ENCODE results near the gene ZNF260. TPM values are rescaled to one million over a fixed set of nuclear protein-coding genes. Genes with fewer than 3 reads are reported as not detected.

The ZNF260 gene
- total and polyA plus RNA-seq, 3 experiments from 2014 or later: 6.9 to 10.3 (median 7.1) TPM

- Mint-ChIP-seq H3K27me3 (no peaks in the 10 kb centered on the region), H3K36me3 (peaks cover 48 to 97% (median 88%) of the 10 kb centered on the region in 3 donors), H3K4me1 (peaks cover 20 to 49% (median 35%) of the 10 kb centered on the region in 3 donors), H3K9me3 (peaks cover 42 to 85% (median 82%) of the 10 kb centered on the region in 5 donors), H3K4me3 (peak overlapping the region in 1 of 7 donors; percentile 12), H3K27ac (no peak overlapping the region)
- Histone ChIP-seq H3K36me3 (ENCODE audit: insufficient read depth, low read length) (peaks cover 34% of the 10 kb centered on the region), H3K27ac (ENCODE audit: low read depth, low read length) (no peak overlapping the region), H3K27me3 (ENCODE audit: insufficient read depth, low read length, poor library complexity, severe bottlenecking) (no peaks in the 10 kb centered on the region), H3K9me3 (ENCODE audit: low read length) (peaks cover 46% of the 10 kb centered on the region), H3K4me1 (ENCODE audit: insufficient read depth, low read length) (no peaks in the 10 kb centered on the region), H3K4me3 (ENCODE audit: low read length) (no peak overlapping the region)
- no peak for DNase-seq
- CTCF ChIA-PET: no interaction called here
- POLR2A ChIA-PET: no interaction called here
These were observed 36.3 kb upstream of the ZNF260 start for GRCh38 chr19:36564391-36564790.

GRCh38 chr19:36547001-36547732 lies 19.1 kb upstream of the ZNF260 start:
- Histone ChIP-seq H3K9me3 (ENCODE audit: low read length) (peaks cover 66% of the 10 kb centered on the region), H3K4me3 (ENCODE audit: low read length) (no peak overlapping the region)
- CTCF ChIA-PET: no interaction called here

GRCh38 chr19:36528921-36529518 lies 949 bp upstream of the ZNF260 start:
- H3K36me3 ChIP-seq (ENCODE audit: insufficient read depth, low read length): peaks cover 7% of the 10 kb centered on the region
- Mint-ChIP-seq H3K9me3 (peaks cover 9 to 60% (median 34%) of the 10 kb centered on the region in 5 donors), H3K27ac (peak overlapping the region; percentile 75 to 98 (median 96)), H3K4me3 (peak overlapping the region; percentile 96 to 99 (median 98)), H3K27me3 (peaks cover 0 to 2% of the 10 kb centered on the region in 2 donors), H3K36me3 (peaks cover 16 to 50% (median 45%) of the 10 kb centered on the region in 3 donors), H3K4me1 (peaks cover 23 to 32% (median 28%) of the 10 kb centered on the region in 3 donors)
- ChIA-PET POLR2A (interaction anchor here (0.6 to 2.7 kb wide), 8 partner anchors 40 to 689 kb away, joined by 3 to 24 read pairs (median 6); partner anchors contain the start of genes ZNF146, ZNF345, ZNF382 and ZNF383), CTCF (interaction anchor here (0.6 kb wide), 1 partner anchor 840 kb away, joined by 3 read pairs; no protein-coding TSS in a partner anchor)
- no peaks in the 10 kb centered on the region for H3K27me3 ChIP-seq (ENCODE audit: insufficient read depth, low read length, poor library complexity, severe bottlenecking)
- peaks cover 20% of the 10 kb centered on the region for H3K4me1 ChIP-seq (ENCODE audit: insufficient read depth, low read length)
- peak overlapping the region; percentile 97 for H3K4me3 ChIP-seq (ENCODE audit: low read length)
- H3K9me3 ChIP-seq (ENCODE audit: low read length): peaks cover 10% of the 10 kb centered on the region
- DNase-seq: peak in 4 of 5 donors; percentile 1 to 49 (median 16)
- peak overlapping the region; percentile 86 for H3K27ac ChIP-seq (ENCODE audit: low read depth, low read length)

More at GRCh38 chr19:36547001-36547732, 19.1 kb upstream of the ZNF260 start:
- Mint-ChIP-seq H3K4me1 (no peaks in the 10 kb centered on the region), H3K36me3 (peaks cover 62 to 94% (median 93%) of the 10 kb centered on the region in 3 donors), H3K9me3 (peaks cover 66 to 99% (median 96%) of the 10 kb centered on the region in 5 donors), H3K27me3 (peaks cover 0 to 1% of the 10 kb centered on the region in 2 donors), H3K4me3 (no peak overlapping the region), H3K27ac (no peak overlapping the region)
- peaks cover 41% of the 10 kb centered on the region for H3K36me3 ChIP-seq (ENCODE audit: insufficient read depth, low read length)
- POLR2A ChIA-PET: no interaction called here
- no peaks in the 10 kb centered on the region for H3K27me3 ChIP-seq (ENCODE audit: insufficient read depth, low read length, poor library complexity, severe bottlenecking)
- no peak overlapping the region for H3K27ac ChIP-seq (ENCODE audit: low read depth, low read length)
- H3K4me1 ChIP-seq (ENCODE audit: insufficient read depth, low read length): no peaks in the 10 kb centered on the region
- DNase-seq: no peak

- ChIA-PET CTCF (interaction anchor here (1.0 kb wide), 1 partner anchor 313 kb away, joined by 3 read pairs; the partner anchor contains the start of gene ZNF146), POLR2A (interaction anchor here (0.9 to 2.7 kb wide), 7 partner anchors 39 to 690 kb away, joined by 5 to 24 read pairs (median 6); partner anchors contain the start of genes ZNF146, ZNF345, ZNF382 and ZNF383)
- peak overlapping the region; percentile 75 to 98 (median 96) for H3K27ac Mint-ChIP-seq
- Histone ChIP-seq H3K4me1 (ENCODE audit: insufficient read depth, low read length) (peaks cover 20% of the 10 kb centered on the region), H3K27me3 (ENCODE audit: insufficient read depth, low read length, poor library complexity, severe bottlenecking) (no peaks in the 10 kb centered on the region), H3K27ac (ENCODE audit: low read depth, low read length) (peak overlapping the region; percentile 86), H3K36me3 (ENCODE audit: insufficient read depth, low read length) (peaks cover 12% of the 10 kb centered on the region), H3K9me3 (ENCODE audit: low read length) (peaks cover 8% of the 10 kb centered on the region), H3K4me3 (ENCODE audit: low read length) (peak overlapping the region; percentile 97)
- peaks cover 9 to 60% (median 34%) of the 10 kb centered on the region in 5 donors for H3K9me3 Mint-ChIP-seq
- H3K36me3 Mint-ChIP-seq: peaks cover 20 to 50% (median 44%) of the 10 kb centered on the region in 3 donors
- peaks cover 28 to 32% (median 28%) of the 10 kb centered on the region in 3 donors for H3K4me1 Mint-ChIP-seq
- DNase-seq: no peak
- H3K4me3 Mint-ChIP-seq: peak overlapping the region; percentile 96 to 99 (median 98)
- peaks cover 0 to 2% of the 10 kb centered on the region in 2 donors for H3K27me3 Mint-ChIP-seq
These were observed 238 bp downstream of the ZNF260 start for GRCh38 chr19:36527873-36528193.

- Mint-ChIP-seq H3K27me3 (peaks cover 0 to 2% of the 10 kb centered on the region in 2 donors), H3K4me3 (peak overlapping the region; percentile 84 to 99 (median 97)), H3K4me1 (peaks cover 28 to 32% (median 29%) of the 10 kb centered on the region in 3 donors), H3K9me3 (peaks cover 11 to 59% (median 35%) of the 10 kb centered on the region in 5 donors), H3K36me3 (peaks cover 23 to 51% (median 46%) of the 10 kb centered on the region in 3 donors), H3K27ac (peak overlapping the region in 4 of 8 donors; percentile 11 to 98 (median 86))
- peaks cover 20% of the 10 kb centered on the region for H3K4me1 ChIP-seq (ENCODE audit: insufficient read depth, low read length)
- H3K36me3 ChIP-seq (ENCODE audit: insufficient read depth, low read length): peaks cover 16% of the 10 kb centered on the region
- peak overlapping the region; percentile 97 for H3K4me3 ChIP-seq (ENCODE audit: low read length)
- H3K9me3 ChIP-seq (ENCODE audit: low read length): peaks cover 11% of the 10 kb centered on the region
- DNase-seq: no peak
- peak overlapping the region; percentile 86 for H3K27ac ChIP-seq (ENCODE audit: low read depth, low read length)
- H3K27me3 ChIP-seq (ENCODE audit: insufficient read depth, low read length, poor library complexity, severe bottlenecking): no peaks in the 10 kb centered on the region
- CTCF ChIA-PET: interaction anchor here (1.0 kb wide), 1 partner anchor 312 kb away, joined by 3 read pairs; the partner anchor contains the start of gene ZNF146
- POLR2A ChIA-PET: interaction anchor here (0.9 to 2.7 kb wide), 4 partner anchors 38 to 312 kb away, joined by 5 to 24 read pairs (median 8); partner anchors contain the start of genes ZNF146, ZNF382, ZNF529 and ZNF565
These were observed 730 bp downstream of the ZNF260 start for GRCh38 chr19:36527341-36527740.

GRCh38 chr19:36526581-36526980 lies 1.5 kb downstream of the ZNF260 start:
- Histone ChIP-seq H3K27me3 (ENCODE audit: insufficient read depth, low read length, poor library complexity, severe bottlenecking) (no peaks in the 10 kb centered on the region), H3K36me3 (ENCODE audit: insufficient read depth, low read length) (peaks cover 16% of the 10 kb centered on the region), H3K27ac (ENCODE audit: low read depth, low read length) (no peak overlapping the region), H3K9me3 (ENCODE audit: low read length) (peaks cover 11% of the 10 kb centered on the region), H3K4me1 (ENCODE audit: insufficient read depth, low read length) (peaks cover 20% of the 10 kb centered on the region), H3K4me3 (ENCODE audit: low read length) (no peak overlapping the region)
- H3K4me1 Mint-ChIP-seq: peaks cover 28 to 32% (median 29%) of the 10 kb centered on the region in 3 donors
- ChIA-PET POLR2A (interaction anchor here (2.7 kb wide), 1 partner anchor 38 kb away, joined by 24 read pairs; the partner anchor contains the start of gene ZNF566), CTCF (no interaction called here)
- H3K4me3 Mint-ChIP-seq: peak overlapping the region; percentile 29 to 98 (median 96)
- no peak for DNase-seq
- peaks cover 23 to 48% (median 47%) of the 10 kb centered on the region in 3 donors for H3K36me3 Mint-ChIP-seq
- H3K27ac Mint-ChIP-seq: peak overlapping the region in 6 of 8 donors; percentile 8 to 78 (median 38)
- peaks cover 0 to 2% of the 10 kb centered on the region in 2 donors for H3K27me3 Mint-ChIP-seq
- H3K9me3 Mint-ChIP-seq: peaks cover 11 to 62% (median 36%) of the 10 kb centered on the region in 5 donors

- Mint-ChIP-seq H3K9me3 (peaks cover 6 to 70% (median 52%) of the 10 kb centered on the region in 5 donors), H3K4me1 (peaks cover 28 to 32% (median 31%) of the 10 kb centered on the region in 3 donors), H3K4me3 (peak overlapping the region in 2 of 7 donors; percentile 26 to 48), H3K27ac (no peak overlapping the region), H3K27me3 (peaks cover 0 to 2% of the 10 kb centered on the region in 2 donors), H3K36me3 (peaks cover 24 to 59% (median 55%) of the 10 kb centered on the region in 3 donors)
- DNase-seq: no peak
- H3K27me3 ChIP-seq (ENCODE audit: insufficient read depth, low read length, poor library complexity, severe bottlenecking): no peaks in the 10 kb centered on the region
- CTCF ChIA-PET: no interaction called here
- peaks cover 16% of the 10 kb centered on the region for H3K36me3 ChIP-seq (ENCODE audit: insufficient read depth, low read length)
- H3K27ac ChIP-seq (ENCODE audit: low read depth, low read length): no peak overlapping the region
- peaks cover 20% of the 10 kb centered on the region for H3K4me1 ChIP-seq (ENCODE audit: insufficient read depth, low read length)
- H3K4me3 ChIP-seq (ENCODE audit: low read length): no peak overlapping the region
- POLR2A ChIA-PET: no interaction called here
- H3K9me3 ChIP-seq (ENCODE audit: low read length): peaks cover 8% of the 10 kb centered on the region
These were observed 3.5 kb downstream of the ZNF260 start for GRCh38 chr19:36524617-36525016.
